PC-3 (cell line): ENCODE results near the gene FRK.

Experiments used
- EZH2 ChIP-seq: fragments of 300-600 bp; sonication (generic); IDR thresholded peaks from one replicate; pipeline ENCODE4 v1.6.1; 2017; ENCODE audit warnings: antibody characterized with exemption, mild to moderate bottlenecking, low read length; ENCODE audit not compliant: unreplicated experiment
- EZH2phosphoT487 ChIP-seq: fragments of 300-600 bp; sonication (generic); IDR thresholded peaks from 2 replicates; pipeline ENCODE4 v1.6.1; 2018; ENCODE audit warnings: mild to moderate bottlenecking, antibody characterized with exemption, low read length, borderline replicate concordance
- TF ChIP-seq, protein P1 (sequence below): fragments of 300-600 bp; sonication (generic); conservative IDR thresholded peaks from 2 replicates; pipeline ENCODE4 v1.5.1; 2017; ENCODE audit warnings: antibody characterized with exemption, low read depth, mild to moderate bottlenecking, low read length

DNA sequence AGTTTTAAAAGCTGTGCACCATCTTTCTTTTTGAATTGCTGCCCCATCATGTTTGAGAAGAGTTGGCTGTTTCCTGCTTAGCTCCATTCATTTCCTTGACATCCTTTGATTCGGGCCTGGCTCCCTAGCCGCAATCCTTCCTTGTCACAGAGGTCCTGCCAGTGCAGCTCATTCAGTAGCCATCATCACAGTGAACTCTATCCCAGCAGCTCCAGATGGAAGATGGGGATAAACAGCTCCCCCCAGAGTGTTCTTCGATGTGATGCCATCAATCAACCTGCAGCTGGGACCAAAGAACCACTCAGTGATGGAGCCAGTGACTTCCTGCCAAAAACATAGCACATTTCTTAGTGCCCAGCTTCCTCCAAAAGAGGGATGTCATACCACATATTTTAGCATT is 158.8 kb downstream of the FRK start:
- TF ChIP-seq, protein P1, sequence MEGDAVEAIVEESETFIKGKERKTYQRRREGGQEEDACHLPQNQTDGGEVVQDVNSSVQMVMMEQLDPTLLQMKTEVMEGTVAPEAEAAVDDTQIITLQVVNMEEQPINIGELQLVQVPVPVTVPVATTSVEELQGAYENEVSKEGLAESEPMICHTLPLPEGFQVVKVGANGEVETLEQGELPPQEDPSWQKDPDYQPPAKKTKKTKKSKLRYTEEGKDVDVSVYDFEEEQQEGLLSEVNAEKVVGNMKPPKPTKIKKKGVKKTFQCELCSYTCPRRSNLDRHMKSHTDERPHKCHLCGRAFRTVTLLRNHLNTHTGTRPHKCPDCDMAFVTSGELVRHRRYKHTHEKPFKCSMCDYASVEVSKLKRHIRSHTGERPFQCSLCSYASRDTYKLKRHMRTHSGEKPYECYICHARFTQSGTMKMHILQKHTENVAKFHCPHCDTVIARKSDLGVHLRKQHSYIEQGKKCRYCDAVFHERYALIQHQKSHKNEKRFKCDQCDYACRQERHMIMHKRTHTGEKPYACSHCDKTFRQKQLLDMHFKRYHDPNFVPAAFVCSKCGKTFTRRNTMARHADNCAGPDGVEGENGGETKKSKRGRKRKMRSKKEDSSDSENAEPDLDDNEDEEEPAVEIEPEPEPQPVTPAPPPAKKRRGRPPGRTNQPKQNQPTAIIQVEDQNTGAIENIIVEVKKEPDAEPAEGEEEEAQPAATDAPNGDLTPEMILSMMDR = no peak
- TF ChIP-seq EZH2phosphoT487 (no peak), EZH2 (no peak)
